ENCODE results near the gene HOXB3.

GRCh38 chr17:48546137-48546923 lies 43.7 kb downstream of the HOXB3 start:
- no peak for TF ChIP-seq CTCF (IDR thresholded peaks at IDR 0.05 in 8 of 11, conservative IDR thresholded peaks at IDR 0.05 in 3 of 11)
- TF ChIP-seq POLR2A (IDR thresholded peaks at IDR 0.05), result no peak
- TF ChIP-seq POLR2AphosphoS5 (IDR thresholded peaks at IDR 0.05), result no peak

All from spleen (tissue), 7 donors.